HuH-7 (cell line): Measurements from ENCODE around the gene CHD2.

Experiments used
- DNase-seq: peaks from one replicate; pipeline ENCODE4 v3.0.0; 2011; ENCODE audit warnings: low spot score

CHD2 gene

DNA sequence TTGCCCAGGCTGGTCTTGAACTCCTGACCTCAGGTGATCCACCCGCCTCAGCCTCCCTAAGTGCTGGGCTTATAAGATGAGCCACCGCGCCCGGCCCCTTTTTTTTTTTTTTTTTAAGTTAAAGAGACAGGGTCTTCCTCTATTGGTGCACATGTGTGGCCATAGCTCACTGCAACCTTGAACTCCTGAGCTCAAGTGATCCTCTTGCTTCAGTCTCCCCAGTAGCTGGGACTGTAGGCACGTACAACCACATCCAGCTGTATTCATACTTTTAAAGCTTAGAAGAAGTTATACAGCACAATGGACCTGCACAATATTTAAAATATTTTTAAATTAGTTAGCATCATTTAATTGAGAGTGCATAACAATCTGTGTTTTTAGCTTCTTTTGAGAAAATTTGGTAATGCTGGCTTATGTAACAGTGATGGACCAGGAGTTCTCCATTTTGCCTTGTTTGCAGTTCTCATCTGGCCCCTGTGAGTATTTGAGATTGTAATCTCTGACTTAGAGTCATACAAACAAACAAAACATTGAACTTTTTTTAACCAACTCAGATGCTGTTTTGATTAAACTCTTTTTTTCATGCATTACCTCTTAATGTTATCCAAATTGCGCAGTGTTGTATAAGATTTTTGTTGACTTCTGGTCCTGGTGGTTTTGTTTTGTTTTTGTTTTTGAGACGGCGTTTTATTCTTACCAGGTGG lies 33.0 kb downstream of the CHD2 start:
- no peak for DNase-seq

DNA sequence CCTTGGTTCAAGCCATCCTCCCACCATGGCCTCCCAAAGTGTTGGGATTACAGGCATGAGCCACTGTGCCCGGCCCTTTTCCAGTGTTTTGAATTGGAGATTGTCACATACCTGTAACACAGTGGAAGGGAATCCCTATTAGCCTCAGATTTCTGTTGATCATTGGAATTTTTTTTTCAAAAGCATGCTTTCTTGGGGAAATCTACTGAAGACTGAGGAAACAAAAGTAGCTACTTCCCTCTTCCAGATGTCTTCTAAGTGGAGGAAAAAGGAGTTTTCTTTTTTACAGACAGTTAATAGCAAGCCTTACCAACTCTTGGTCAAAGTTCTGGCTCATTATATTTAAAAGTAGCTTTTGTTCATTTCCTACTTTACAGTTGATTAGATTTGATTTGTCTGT lies 33.7 kb downstream of the CHD2 start:
- no peak for DNase-seq

DNA sequence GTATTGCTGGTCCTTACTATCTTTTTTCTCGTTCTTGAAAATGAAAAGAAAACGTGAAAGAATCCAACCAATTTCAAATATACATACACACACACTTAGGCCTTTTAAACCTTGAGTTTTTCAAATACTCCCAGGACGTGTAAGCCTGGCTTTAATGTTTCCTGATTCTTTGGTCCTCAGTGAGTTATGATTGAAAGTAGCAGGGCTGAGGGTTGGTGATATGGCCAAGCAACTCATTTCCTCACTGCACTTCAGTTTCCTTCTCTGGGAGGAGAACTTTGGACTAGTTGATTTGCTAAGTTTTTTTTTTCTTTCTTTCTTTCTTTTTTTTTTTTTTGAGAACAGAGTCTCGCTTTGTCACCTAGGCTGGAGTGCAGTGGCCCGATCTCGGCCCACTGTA lies 34.6 kb downstream of the CHD2 start:
- no peak for DNase-seq

DNA sequence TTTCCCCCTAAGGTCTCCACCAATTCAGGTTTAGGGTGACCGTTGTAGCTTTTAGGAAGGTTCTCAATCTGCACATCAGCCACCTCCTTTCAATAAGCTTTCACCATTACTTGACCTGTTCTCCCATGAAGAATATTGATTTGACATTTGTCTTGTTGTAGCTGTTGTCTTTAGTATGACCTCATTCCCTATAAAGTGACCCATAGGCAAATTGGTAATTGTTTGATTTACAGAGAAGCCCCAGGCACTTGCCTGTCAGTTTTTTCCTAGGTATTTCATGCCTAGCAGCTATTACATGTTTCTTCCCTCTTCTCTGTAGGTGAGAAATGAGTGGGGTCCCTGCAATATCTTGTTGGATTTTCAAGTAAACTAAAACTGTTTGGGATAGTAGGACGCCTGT lies 36.0 kb downstream of the CHD2 start:
- no peak for DNase-seq

DNA sequence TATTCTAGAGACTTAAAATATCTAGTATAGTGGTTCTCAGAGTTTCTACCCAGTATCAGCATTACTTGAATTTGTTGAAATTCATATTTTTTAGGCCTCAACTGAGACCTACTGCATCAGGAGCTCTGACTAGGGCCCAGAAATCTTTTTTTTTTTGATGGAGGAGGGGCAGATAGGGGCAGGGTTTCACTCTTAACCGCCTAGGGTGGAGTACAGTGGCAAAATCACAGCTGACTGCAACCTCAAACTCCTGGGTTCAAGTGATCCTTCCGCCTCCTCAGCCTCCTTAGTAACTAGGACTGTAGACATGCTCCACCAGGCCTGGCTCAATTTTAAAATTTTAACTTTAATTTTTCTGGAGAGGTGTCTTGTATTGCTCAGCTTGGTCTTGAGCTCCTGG lies 36.6 kb downstream of the CHD2 start:
- DNase-seq, result no peak

DNA sequence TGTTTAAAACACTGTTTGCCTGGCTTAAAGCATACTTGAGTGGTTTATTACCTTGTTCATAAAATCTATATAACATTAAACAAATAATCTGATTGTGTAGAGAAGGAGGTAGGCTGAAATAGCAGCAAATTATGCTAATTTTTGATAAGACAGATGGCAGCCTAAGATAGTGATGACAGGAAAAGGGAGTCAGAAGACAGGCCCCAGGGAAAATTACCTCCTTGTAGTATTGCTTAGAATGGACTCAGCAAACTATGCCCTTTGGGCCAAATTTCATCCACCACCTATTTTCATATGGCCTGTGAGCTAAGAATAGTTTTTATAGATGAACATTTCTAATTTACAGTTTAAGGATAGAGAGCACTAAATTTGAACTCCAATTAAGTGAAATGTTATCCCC lies 37.8 kb downstream of the CHD2 start:
- no peak for DNase-seq

DNA sequence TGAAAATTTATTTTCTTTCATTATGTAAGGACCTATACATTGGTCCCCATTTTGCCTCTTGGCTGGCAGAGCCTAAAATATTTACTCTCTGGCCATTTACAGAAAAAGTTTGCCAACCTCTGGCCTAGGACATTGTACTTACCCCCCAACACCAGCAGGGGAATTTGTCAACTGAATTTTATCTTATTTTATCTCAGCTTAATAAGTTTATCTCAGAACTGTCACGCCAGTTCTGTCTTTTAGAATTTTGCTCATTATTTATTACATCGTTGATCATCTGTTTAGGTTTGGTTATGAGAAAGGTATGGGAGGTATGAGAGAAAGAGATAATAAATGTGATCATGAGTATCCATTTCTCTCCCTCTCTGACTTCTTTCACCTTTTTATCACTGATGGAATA lies 38.3 kb downstream of the CHD2 start:
- DNase-seq, result no peak

DNA sequence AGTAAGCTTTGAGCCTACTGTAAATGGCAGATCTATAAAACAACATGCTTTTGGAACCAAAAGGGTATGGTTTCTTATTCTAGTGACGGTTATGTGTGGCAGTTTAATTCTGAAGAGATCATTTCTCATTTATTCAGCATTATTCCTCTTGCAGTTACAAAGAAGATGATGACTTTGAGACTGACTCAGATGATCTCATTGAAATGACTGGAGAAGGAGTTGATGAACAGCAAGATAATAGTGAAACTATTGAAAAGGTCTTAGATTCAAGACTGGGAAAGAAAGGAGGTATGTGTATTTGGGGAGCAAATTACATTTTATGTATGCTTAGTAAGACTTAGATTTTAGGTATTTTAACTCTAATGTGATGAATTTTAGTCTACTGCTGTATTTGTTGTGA lies 41.5 kb downstream of the CHD2 start:
- DNase-seq, result no peak

DNA sequence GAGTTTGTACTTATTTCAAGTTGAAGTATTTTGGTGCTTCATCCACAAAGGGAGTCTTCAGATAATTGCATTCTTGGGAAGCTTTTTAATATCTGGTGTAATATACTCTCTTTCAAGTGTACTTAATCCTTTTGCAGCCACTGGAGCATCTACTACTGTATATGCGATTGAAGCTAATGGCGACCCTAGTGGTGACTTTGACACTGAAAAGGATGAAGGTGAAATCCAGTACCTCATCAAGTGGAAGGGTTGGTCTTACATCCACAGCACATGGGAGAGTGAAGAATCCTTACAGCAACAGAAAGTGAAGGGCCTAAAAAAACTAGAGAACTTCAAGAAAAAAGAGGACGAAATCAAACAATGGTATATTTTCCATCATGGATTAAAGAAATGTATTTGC lies 42.6 kb downstream of the CHD2 start:
- no peak for DNase-seq

DNA sequence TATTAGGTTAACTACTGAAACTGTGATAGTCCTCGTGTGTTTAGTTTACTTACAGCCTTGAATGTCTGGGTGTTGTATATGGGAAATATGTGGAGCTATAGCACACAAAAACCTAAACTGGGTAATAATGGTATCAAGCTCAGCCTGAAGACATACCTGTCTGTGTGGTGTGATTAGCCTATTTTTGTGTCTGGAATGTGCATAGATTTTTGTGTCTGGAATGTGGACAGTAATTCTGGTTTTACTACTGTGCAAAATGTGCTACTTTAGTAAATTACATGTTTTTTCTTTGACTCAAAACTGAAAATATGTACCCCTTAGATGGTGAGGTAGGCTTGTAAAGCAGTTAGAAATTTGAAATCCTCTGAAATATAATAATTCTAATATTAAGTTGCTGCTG lies 43.5 kb downstream of the CHD2 start:
- no peak for DNase-seq

DNA sequence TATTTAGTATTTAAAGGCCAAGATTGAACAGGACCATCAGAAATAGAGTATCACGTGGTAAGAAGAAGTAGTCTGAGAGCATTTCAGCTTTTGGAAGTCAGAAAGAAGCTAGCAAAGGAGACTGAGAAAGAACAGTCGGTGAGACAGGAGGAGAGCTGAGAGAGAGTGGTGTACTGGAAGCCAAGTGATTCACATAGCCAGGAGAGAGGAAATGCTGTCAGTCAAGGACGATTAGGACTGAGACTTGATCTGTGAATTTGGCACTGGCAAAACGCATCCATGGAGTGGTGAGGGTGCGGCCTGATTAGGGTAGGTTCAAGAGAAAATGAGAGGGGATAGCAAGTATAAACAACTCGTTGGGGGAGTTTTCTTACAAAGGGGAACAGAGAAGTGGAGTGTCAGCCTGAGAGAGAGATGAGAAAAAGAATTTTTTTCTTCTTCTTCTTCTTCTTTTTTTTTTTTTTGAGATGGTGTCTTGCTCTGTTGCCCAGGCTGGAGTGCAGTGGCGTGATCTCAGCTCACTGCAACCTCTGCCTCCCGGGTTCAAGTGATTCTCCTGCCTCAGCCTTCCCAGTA lies 44.9 kb downstream of the CHD2 start:
- no peak for DNase-seq

DNA sequence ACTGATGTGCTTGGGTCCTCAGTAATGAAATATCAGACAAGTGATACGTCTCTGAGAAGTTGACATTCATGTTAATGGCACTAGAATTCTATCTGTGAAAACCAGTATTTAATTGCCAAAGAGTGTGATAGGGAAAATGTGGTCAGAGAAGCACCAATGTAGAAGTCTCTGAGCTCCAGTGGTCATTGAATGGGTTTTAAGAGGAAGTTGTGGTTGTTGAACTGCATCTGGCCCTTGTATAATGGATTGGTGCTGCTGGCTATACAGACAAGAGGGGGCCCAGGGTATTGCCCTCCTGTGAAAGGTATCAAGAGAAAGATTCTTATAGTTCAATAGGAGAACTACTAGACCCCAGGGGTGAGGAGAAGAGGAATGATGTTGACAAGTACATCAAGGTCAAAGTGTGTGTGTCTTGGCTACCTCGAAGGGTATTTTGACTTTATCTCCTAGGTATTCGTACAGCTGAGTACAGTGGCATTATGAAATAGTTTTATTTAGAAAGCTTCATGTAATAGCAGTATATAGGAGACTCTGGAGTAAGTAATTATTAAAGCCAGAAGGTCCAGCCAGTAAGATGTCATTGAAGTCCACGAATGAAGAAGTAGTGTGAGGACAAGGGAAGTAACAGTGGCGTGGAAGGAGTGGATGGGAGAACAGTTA lies 47.1 kb downstream of the CHD2 start:
- no peak for DNase-seq

DNA sequence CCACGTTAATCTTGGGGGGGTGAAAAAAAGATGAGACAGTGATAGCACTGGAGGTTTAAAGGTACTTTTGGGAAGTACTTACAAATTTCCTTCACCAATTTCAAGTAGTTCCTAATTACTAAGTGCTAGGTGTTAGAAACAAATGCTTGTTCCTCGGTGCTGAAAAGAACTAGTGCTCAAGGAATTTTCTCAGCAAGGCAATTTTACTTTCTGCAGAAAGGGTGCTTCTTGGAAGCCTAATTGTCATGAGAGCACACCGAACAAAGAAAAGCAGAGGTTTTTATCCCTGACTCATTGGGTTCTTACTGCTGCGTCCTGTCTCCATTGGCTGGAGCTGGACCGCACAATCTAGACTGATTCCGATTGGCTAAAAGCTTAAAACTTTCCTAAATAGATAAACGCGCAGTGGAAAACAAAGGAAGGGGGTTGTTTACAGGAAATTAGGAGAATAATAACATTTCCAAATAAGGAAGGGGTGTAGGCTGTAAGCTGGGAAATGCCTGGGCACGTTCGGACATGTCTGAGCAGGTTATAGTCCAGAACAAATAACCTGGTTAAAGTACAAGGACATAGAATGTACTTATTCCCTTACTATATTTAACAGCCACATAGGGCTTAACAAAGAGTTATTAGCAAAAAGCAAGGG lies 49.6 kb downstream of the CHD2 start:
- no peak for DNase-seq

DNA sequence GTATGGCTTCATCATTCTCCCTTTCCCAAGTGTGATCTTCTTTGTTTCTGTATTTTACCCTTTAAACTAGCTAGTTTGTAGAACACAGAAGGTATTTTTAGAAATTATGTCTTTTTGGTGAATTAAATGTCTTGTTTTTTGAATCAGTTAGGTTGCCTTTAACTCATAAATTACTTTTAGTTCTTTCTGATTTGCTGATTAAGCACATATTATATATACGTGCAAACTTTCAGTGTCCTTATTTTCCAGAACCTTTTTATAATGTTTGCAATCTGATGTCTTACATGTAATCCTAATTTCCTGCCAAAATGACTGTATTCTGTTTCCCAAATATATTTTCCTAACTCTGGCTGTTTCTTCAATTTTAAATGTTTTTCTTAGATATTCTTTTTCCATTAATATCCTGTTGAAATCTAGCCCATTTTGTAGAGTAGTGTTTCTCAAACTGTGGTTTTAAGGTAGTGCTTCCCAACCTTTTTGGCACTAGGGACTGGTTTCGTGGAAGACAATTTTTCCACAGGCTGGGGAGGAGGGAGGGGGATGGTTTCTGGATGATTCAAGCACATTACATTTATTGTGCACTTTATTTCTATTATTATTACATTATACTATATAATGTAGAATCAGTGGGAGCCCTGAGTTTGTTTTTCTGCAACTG lies 51.8 kb downstream of the CHD2 start:
- no peak for DNase-seq

DNA sequence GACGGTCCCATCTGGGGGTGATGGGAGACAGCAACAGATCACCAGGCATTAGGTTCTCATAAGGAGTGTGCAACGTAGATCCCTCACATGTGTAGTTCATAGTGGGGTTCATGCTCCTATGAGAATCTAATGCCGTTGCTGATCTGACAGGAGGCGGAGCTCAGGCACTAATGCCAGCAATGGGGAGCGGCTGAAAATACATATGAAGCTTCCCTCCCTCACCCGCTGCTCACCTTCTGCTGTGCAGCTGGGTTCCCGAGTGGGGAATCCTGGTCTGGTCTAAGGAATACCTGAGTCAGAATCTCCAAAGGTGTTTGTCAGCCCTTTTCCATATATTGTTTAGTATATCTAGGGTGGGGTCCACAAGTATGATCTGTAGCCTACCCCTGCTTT lies 52.3 kb downstream of the CHD2 start:
- no peak for DNase-seq

DNA sequence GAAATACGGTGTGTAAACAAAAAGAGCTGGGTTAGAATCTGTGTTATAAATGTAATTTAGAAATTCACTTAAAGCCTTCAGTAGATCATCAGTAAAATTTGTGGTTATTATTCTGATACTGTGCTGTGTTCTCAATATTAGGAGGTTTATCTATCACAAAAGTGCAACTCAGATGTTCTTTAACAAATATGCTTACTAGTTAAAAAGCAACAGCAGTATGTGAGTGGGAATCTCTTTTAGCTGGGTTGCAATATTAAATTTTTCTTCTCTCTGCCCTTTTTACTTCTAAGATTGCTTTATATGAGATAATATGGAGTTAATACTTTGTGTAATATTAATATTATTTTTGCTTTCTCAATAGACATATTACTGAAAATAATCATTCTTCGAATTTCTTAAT lies 53.4 kb downstream of the CHD2 start:
- DNase-seq, result no peak

DNA sequence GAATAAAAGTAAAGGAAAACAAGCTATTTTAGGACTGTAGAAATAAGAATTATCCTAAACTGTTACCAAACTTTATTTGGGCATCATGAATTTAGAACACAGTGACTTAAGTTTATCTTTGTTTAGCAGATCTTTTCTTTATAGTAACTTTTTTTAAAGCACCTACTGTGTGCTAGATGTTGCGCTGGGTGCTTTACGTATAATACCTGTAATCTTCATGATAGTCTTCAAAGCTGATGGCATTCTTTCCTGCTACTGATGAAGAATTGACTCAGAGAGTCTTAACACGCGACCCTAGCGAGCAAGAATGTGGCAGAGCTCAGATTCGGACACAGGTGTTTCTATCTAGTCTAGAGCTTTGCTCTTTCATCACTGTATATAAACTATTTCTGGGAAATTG lies 53.9 kb downstream of the CHD2 start:
- no peak for DNase-seq

DNA sequence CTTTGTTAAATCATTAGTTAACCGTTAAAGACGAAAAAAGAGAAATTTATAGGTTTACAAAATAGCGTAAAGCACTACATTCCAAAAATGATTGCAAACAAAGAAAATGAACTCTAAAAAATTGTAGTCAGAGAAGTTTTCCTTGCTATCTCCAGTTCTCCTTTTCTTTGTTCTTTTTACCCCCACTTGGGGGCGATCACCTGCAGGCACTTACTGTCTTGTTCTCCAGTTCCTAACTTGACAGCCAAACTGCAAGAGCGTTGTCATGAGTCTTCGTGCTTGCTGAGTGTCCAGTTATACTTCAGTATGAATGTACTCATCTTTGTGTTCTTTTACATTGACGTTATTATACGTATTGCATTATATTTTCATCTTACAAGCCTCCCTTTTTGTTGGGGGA lies 54.5 kb downstream of the CHD2 start:
- no peak for DNase-seq

DNA sequence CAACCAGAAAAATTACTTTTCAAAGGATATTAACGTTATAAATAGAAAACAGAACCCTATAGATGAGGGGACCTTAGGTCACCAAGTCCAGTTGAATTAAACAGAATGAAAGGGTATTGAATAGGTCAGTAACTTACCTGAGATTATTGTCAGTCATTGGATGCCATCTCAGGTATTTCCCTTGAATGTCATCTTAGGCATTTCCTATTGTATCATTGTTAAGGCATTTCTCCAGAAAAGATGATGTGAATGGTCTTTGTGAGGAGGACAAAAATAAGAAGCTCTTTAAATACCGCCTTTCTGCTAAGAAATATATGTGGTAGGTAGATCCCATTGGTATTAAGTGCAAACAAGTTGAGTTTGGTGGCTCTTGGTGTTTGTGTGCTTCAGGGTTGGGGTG lies 55.6 kb downstream of the CHD2 start:
- no peak for DNase-seq

DNA sequence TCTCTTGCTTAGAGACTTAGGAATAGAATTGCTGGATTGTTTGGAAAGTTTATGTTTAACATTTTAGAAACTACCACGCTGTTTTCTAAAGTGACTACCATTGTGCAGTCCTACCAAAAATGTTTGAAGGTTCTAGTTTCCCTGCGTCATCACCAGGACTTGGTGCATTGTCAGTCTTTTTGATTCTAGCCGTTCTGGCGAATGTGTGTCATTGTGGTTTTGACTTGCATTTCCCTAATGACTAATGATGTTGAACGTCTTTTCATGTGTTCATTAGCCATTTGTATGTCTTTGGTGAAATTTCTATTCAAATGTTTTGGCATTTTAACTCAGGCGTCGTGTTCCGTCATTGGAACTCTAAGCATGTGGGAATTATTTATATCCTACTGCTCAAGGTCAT lies 58.0 kb downstream of the CHD2 start:
- DNase-seq, result no peak

DNA sequence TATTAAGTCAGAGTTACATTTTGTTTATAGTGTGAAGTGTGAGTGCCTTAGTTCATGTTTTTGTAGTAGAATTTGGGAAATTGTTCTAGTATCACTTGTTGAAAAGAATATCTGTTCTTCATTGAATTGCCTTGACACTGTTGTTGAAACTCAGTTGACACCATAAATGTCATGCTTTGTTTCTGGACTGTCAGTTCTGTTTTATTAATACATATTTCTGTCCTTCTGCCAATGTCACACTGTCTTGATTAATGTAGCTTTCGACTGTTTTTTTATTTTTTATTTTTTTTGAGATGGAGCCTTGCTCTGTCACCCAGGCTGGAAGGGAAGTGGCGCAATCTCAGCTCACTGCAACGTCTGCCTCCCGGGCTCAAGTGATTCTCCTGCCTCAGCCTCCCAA lies 59.1 kb downstream of the CHD2 start:
- no peak for DNase-seq

DNA sequence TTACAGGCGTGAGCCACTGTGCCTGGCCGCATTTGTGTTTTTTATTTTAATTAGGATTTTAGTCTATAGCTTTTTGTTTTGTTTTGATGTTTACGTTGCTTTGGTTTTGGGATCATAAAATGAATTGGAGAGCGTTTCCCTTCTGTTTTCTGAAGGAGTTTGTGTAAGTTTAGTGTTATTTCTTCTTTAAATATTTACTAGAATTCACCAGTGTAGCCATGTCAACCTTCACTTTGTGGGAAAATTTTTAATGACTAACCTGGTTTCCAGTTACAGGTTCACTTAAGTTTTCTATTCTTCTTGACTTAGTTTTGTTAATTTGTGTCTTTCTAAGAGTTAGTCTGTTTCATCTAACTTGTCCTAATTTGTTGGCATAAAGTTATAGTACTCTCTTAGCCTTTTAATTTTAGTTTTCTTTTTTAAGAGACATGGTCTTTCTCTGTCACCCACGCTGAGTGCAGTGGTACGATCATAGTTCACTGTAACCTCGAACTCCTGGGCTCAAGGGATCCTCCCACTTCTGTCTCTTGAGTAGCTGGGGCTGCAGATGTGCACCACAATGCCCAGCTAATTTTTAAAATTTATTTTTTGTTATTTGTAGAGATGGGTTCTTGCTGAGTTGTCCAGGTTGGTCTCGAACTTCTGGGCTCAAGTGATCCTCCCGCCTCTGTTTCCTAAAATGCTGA lies 61.0 kb downstream of the CHD2 start:
- no peak for DNase-seq
